Liver (tissue), 9 donors: ENCODE data around the gene PPP2R5C. TPM values are rescaled to one million over a fixed set of nuclear protein-coding genes. Genes with fewer than 3 reads are reported as not detected.

Experiments
- DNase-seq: peaks from one replicate; pipeline ENCODE4 v3.0.0-alpha.2; 2017; ENCODE audit warnings: low spot score
- H3K27ac ChIP-seq, 2 donors: one replicate each; pipeline ENCODE4 v1.7.0; 2013; ENCODE audit warnings: inconsistent platforms in 2 of 2, low read length in 2 of 2, control low read depth in 1 of 2, low read depth in 1 of 2, mild to moderate bottlenecking in 1 of 2
- H3K27me3 ChIP-seq, 4 donors: one replicate each; pipeline versions ENCODE4 v1.6.1 to v1.7.0; 2013; ENCODE audit warnings: low read length in 3 of 4, inconsistent platforms in 1 of 4, mild to moderate bottlenecking in 1 of 4, moderate library complexity in 1 of 4; ENCODE audit not compliant: control insufficient read depth in 4 of 4, insufficient read depth in 4 of 4
- H3K36me3 ChIP-seq, 4 donors: one replicate each; pipeline versions ENCODE4 v1.6.1 to v1.7.0; 2013; ENCODE audit warnings: low read length in 3 of 4, mild to moderate bottlenecking in 3 of 4, low read depth in 1 of 4, moderate library complexity in 1 of 4; ENCODE audit not compliant: control insufficient read depth in 4 of 4, insufficient read depth in 3 of 4
- H3K4me1 ChIP-seq, 4 donors: one replicate each; pipeline versions ENCODE4 v1.6.1 to v1.7.0; 2013; ENCODE audit warnings: low read length in 3 of 4, mild to moderate bottlenecking in 3 of 4, moderate library complexity in 1 of 4; ENCODE audit not compliant: control insufficient read depth in 4 of 4, insufficient read depth in 4 of 4
- H3K4me3 ChIP-seq, 3 donors: one replicate each; pipeline versions ENCODE4 v1.6.1 to v1.7.0; 2013; ENCODE audit warnings: low read length in 3 of 3, control low read depth in 1 of 3, low read depth in 1 of 3, mild to moderate bottlenecking in 1 of 3
- H3K9ac ChIP-seq, 2 donors: one replicate each; pipeline ENCODE4 v1.7.0; 2013; ENCODE audit warnings: low read length in 2 of 2, mild to moderate bottlenecking in 2 of 2, moderate library complexity in 2 of 2, control low read depth in 1 of 2, low read depth in 1 of 2
- H3K9me3 ChIP-seq, 4 donors: one replicate each; pipeline versions ENCODE4 v1.6.1 to v1.7.0; 2013; ENCODE audit warnings: low read length in 3 of 4; ENCODE audit not compliant: control insufficient read depth in 4 of 4
- CTCF ChIP-seq: fragments of 150-350 bp; IDR thresholded peaks from 2 replicates; pipeline ENCODE4 v1.5.1; 2017; ENCODE audit warnings: improper control_type of control experiment, low read depth, low read length; ENCODE audit not compliant: missing input control
- EGR1 ChIP-seq, 2 donors: IDR thresholded peaks; 2 replicates each; pipeline ENCODE4 v1.6.1; 2016 to 2018; ENCODE audit warnings: antibody characterized with exemption in 2 of 2, low read depth in 2 of 2
- FOXA1 ChIP-seq: IDR thresholded peaks from 2 replicates; pipeline ENCODE4 v1.6.1; 2016; ENCODE audit warnings: antibody characterized with exemption
- FOXA2 ChIP-seq: IDR thresholded peaks from 2 replicates; pipeline ENCODE4 v1.6.1; 2016; ENCODE audit warnings: antibody characterized with exemption
- GABPA ChIP-seq, 2 donors: IDR thresholded peaks in 1 of 2; conservative IDR thresholded peaks in 1 of 2; 2 replicates each; pipeline ENCODE4 v1.6.1; 2016; ENCODE audit warnings: antibody characterized with exemption in 2 of 2, mild to moderate bottlenecking in 1 of 2, moderate library complexity in 1 of 2
- HNF4A ChIP-seq, 2 donors: conservative IDR thresholded peaks; 2 replicates each; pipeline ENCODE4 v1.6.1; 2016; ENCODE audit warnings: antibody characterized with exemption in 2 of 2, mild to moderate bottlenecking in 2 of 2
- HNF4G ChIP-seq: IDR thresholded peaks from 2 replicates; pipeline ENCODE4 v1.6.1; 2016; ENCODE audit warnings: antibody characterized with exemption
- JUND ChIP-seq, 2 donors: IDR thresholded peaks; 2 replicates each; pipeline ENCODE4 v1.6.1; 2016; ENCODE audit warnings: antibody characterized with exemption in 2 of 2
- RAD21 ChIP-seq, 2 donors: IDR thresholded peaks; 2 replicates each; pipeline ENCODE4 v1.6.1; 2016; ENCODE audit warnings: antibody characterized with exemption in 2 of 2, mild to moderate bottlenecking in 2 of 2
- REST ChIP-seq: IDR thresholded peaks from 2 replicates; pipeline ENCODE4 v1.6.1; 2016; ENCODE audit warnings: antibody characterized with exemption, mild to moderate bottlenecking
- RXRA ChIP-seq, 2 donors: IDR thresholded peaks; 2 replicates each; pipeline ENCODE4 v1.6.1; 2017 to 2018; ENCODE audit warnings: antibody characterized with exemption in 2 of 2, mild to moderate bottlenecking in 1 of 2
- SP1 ChIP-seq: IDR thresholded peaks from 2 replicates; pipeline ENCODE4 v1.6.1; 2018; ENCODE audit warnings: antibody characterized with exemption, mild to moderate bottlenecking
- TAF1 ChIP-seq: conservative IDR thresholded peaks from 2 replicates; pipeline ENCODE4 v1.6.1; 2016; ENCODE audit warnings: antibody characterized with exemption, mild to moderate bottlenecking
- YY1 ChIP-seq: IDR thresholded peaks from 2 replicates; pipeline ENCODE4 v1.6.1; 2016; ENCODE audit warnings: antibody characterized with exemption, mild to moderate bottlenecking
- ZBTB33 ChIP-seq: IDR thresholded peaks from 2 replicates; pipeline ENCODE4 v1.6.1; 2016; ENCODE audit warnings: antibody characterized with exemption
- WGBS: extraction: QIAGEN DNeasy Blood & Tissue Kit; methylation state at CpG from one replicate; pipeline ENCODE4 v1.1.7; 2013; 5-methylcytosine and 5-hydroxymethylcytosine counted together
- polyA plus RNA-seq, 2 donors: library from polyadenylated mRNA; stranded (reverse) in 1 of 2; unstranded in 1 of 2; fragments of 200-250 nt in 1 of 2; fragments of >200 nt in 1 of 2; fragmentation: Nextera tagmentation in 1 of 2; extraction: Ambion mirVana in 1 of 2; gene quantifications; one replicate each; pipeline versions ENCODE4 v1.2.1 to v1.2.3, GENCODE V29; 2013 to 2015
- total RNA-seq, 2 donors: library from RNA; depleted of rRNA; stranded (reverse); fragments of >200 nt; gene quantifications; one replicate each; pipeline ENCODE4 v1.2.3, GENCODE V29; 2014
- TF ChIP-seq, protein P1 (sequence below): IDR thresholded peaks from 2 replicates; pipeline ENCODE4 v1.6.1; 2016; ENCODE audit warnings: antibody characterized with exemption
- donor health status: healthy.
- donor health status: healthy.
- donor health status: healthy.
- donor health status: healthy.
- donor health status: healthy.

The PPP2R5C gene
- total and polyA plus RNA-seq, 4 donors, result 33.5 to 52.3 (median 43.9) TPM

DNA sequence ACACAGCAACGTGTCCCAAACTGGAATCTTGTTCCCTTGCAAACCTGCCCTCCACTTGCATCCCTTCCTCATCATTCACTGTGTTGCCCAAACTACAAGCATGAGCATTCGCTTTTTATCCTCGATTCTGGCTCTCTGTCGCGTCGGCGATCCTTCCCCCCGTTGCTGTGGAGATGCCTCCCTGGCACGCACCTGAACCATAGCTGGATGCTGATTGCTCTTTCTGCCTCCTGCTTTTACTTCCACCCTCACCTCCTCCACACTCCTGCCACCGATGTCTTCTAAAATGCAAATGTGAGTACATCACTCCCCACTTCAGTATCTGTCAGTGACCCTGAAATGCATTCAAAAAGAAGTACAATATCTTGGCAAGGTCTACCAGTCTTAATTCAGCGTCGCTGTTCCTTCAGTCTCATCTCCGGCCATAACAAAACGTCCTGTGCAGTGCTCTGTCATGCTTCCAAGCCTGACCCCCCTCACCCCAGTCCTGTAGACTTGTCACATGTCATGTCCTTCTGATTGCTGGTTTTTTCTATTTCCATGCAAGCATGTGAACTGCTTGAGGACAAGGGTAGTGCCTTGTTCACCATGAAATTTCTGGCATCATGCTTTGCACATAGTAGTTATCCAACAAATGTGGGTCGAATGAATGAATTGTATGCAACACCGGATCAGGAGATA, 2.5 kb upstream of the PPP2R5C start:
- no peaks in the 10 kb centered on the region for H3K36me3 ChIP-seq
- DNase-seq, result no peak
- no peaks in the 10 kb centered on the region for H3K27me3 ChIP-seq
- no peak overlapping the region for H3K27ac ChIP-seq
- H3K9ac ChIP-seq, result no peak overlapping the region
- TF ChIP-seq GABPA (IDR thresholded peaks at IDR 0.05 in 1 of 2, conservative IDR thresholded peaks at IDR 0.05 in 1 of 2) (no peak), FOXA2 (no peak), HNF4A (conservative IDR thresholded peaks at IDR 0.05) (no peak), FOXA1 (no peak), REST (no peak), HNF4G (no peak), YY1 (no peak), JUND (IDR thresholded peaks at IDR 0.05) (no peak), RXRA (IDR thresholded peaks at IDR 0.05) (no peak)
- H3K4me3 ChIP-seq, result no peak overlapping the region
- peaks cover 0 to 19% (median 8%) of the 10 kb centered on the region in 4 donors for H3K4me1 ChIP-seq
- WGBS, result 86% methylated on average over 16 of the region's 16 CpGs
- no peaks in the 10 kb centered on the region for H3K9me3 ChIP-seq

- no peaks in the 10 kb centered on the region for H3K9me3 ChIP-seq
- no peaks in the 10 kb centered on the region for H3K36me3 ChIP-seq
- peak; percentile 41 for TF ChIP-seq YY1
- peak in 1 of 2 donors; percentile 27 for TF ChIP-seq RAD21 (IDR thresholded peaks at IDR 0.05)
- peak; percentile 71 for TF ChIP-seq SP1
- TF ChIP-seq HNF4A (conservative IDR thresholded peaks at IDR 0.05), result no peak
- no peak for TF ChIP-seq HNF4G
- no peak for TF ChIP-seq CTCF
- no peak for TF ChIP-seq ZBTB33
- TF ChIP-seq TAF1, result no peak
- TF ChIP-seq EGR1 (IDR thresholded peaks at IDR 0.05; ENCODE audit: low read depth in 2 of 2), result no peak
- peak in 1 of 2 donors; percentile 26 for TF ChIP-seq GABPA (IDR thresholded peaks at IDR 0.05 in 1 of 2, conservative IDR thresholded peaks at IDR 0.05 in 1 of 2)
- TF ChIP-seq, protein P1, sequence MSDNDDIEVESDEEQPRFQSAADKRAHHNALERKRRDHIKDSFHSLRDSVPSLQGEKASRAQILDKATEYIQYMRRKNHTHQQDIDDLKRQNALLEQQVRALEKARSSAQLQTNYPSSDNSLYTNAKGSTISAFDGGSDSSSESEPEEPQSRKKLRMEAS, result peak; percentile 24
- no peaks in the 10 kb centered on the region for H3K27me3 ChIP-seq
- peak; percentile 97 for DNase-seq
- peak overlapping the region in 1 of 3 donors; percentile 65 for H3K4me3 ChIP-seq
- H3K9ac ChIP-seq, result no peak overlapping the region
- peaks cover 0 to 19% (median 8%) of the 10 kb centered on the region in 4 donors for H3K4me1 ChIP-seq
- WGBS, result 4% methylated on average over 63 of the region's 63 CpGs
- H3K27ac ChIP-seq, result peak overlapping the region; percentile 15 to 100
These were observed 1.1 kb upstream of the PPP2R5C start for GRCh38 chr14:101760138-101761011.
